ENCODE data around the gene PCYT2. TPM values are rescaled to one million over a fixed set of nuclear protein-coding genes. Genes with fewer than 3 reads are reported as not detected.
A peak's percentile ranks its signal among the peaks of the same experiment; 100 is the strongest.

The PCYT2 gene
- total RNA-seq, 1 donor, result 67.0 TPM

- Histone ChIP-seq H3K4me2 (ENCODE audit: insufficient read depth, low read length) (no peak overlapping the region), H3K27me3 (ENCODE audit: insufficient read depth, low read length) (peaks cover 43% of the 10 kb centered on the region), H3K4me1 (ENCODE audit: insufficient read depth, low read length) (no peaks in the 10 kb centered on the region), H3K4me3 (ENCODE audit: insufficient read depth, low read length) (no peak overlapping the region), H3K27ac (ENCODE audit: low read depth, low read length) (no peak overlapping the region), H3K36me3 (ENCODE audit: insufficient read depth, low read length) (no peaks in the 10 kb centered on the region), H2AFZ (ENCODE audit: low read length) (no peak overlapping the region), H3K79me2 (ENCODE audit: insufficient read depth, low read length) (no peaks in the 10 kb centered on the region), H4K20me1 (ENCODE audit: insufficient read depth, low read length) (peaks cover 3% of the 10 kb centered on the region), H3K9me3 (ENCODE audit: low read depth, low read length) (no peaks in the 10 kb centered on the region)
- peak; percentile 73 for DNase-seq (ENCODE audit: insufficient read length, low spot score, missing footprints)
- TF ChIP-seq CTCF (IDR thresholded peaks at IDR 0.05; ENCODE audit: extremely low read depth, low read depth, low read length), result no peak
These were observed 47.6 kb upstream of the PCYT2 start for GRCh38 chr17:81958633-81959342.

GRCh38 chr17:81957691-81958432 lies 46.7 kb upstream of the PCYT2 start:
- Histone ChIP-seq H2AFZ (ENCODE audit: low read length) (no peak overlapping the region), H3K36me3 (ENCODE audit: insufficient read depth, low read length) (no peaks in the 10 kb centered on the region), H3K79me2 (ENCODE audit: insufficient read depth, low read length) (no peaks in the 10 kb centered on the region), H3K4me3 (ENCODE audit: insufficient read depth, low read length) (no peak overlapping the region), H3K9me3 (ENCODE audit: low read depth, low read length) (no peaks in the 10 kb centered on the region), H3K27ac (ENCODE audit: low read depth, low read length) (no peak overlapping the region), H3K4me2 (ENCODE audit: insufficient read depth, low read length) (no peak overlapping the region), H3K4me1 (ENCODE audit: insufficient read depth, low read length) (no peaks in the 10 kb centered on the region), H3K27me3 (ENCODE audit: insufficient read depth, low read length) (peaks cover 38% of the 10 kb centered on the region), H4K20me1 (ENCODE audit: insufficient read depth, low read length) (peaks cover 3% of the 10 kb centered on the region)
- TF ChIP-seq CTCF (IDR thresholded peaks at IDR 0.05; ENCODE audit: extremely low read depth, low read depth, low read length), result no peak
- peak; percentile 77 for DNase-seq (ENCODE audit: insufficient read length, low spot score, missing footprints)

GRCh38 chr17:81956607-81957589 lies 45.7 kb upstream of the PCYT2 start:
- Histone ChIP-seq H3K4me3 (ENCODE audit: insufficient read depth, low read length) (no peak overlapping the region), H2AFZ (ENCODE audit: low read length) (no peak overlapping the region), H4K20me1 (ENCODE audit: insufficient read depth, low read length) (peaks cover 3% of the 10 kb centered on the region), H3K9me3 (ENCODE audit: low read depth, low read length) (no peaks in the 10 kb centered on the region), H3K27me3 (ENCODE audit: insufficient read depth, low read length) (peaks cover 29% of the 10 kb centered on the region), H3K79me2 (ENCODE audit: insufficient read depth, low read length) (no peaks in the 10 kb centered on the region), H3K36me3 (ENCODE audit: insufficient read depth, low read length) (no peaks in the 10 kb centered on the region), H3K4me1 (ENCODE audit: insufficient read depth, low read length) (no peaks in the 10 kb centered on the region), H3K27ac (ENCODE audit: low read depth, low read length) (no peak overlapping the region), H3K4me2 (ENCODE audit: insufficient read depth, low read length) (no peak overlapping the region)
- peak; percentile 76 for DNase-seq (ENCODE audit: insufficient read length, low spot score, missing footprints)
- TF ChIP-seq CTCF (IDR thresholded peaks at IDR 0.05; ENCODE audit: extremely low read depth, low read depth, low read length), result no peak

Data from osteoblast (primary cell).